Fibroblast of lung (primary cell): ENCODE measurements around the gene EPHA10. TPM values are rescaled to one million over a fixed set of nuclear protein-coding genes. Genes with fewer than 3 reads are reported as not detected.

Source experiments
- DNase-seq, 2 donors: peaks; one replicate each; pipeline versions ENCODE4 v3.0.0 to v3.0.0-alpha.2; 2010; ENCODE audit warnings: low read depth in 2 of 2
- H2AFZ ChIP-seq: 2 replicates; pipeline ENCODE4 v1.5.1; 2012; ENCODE audit warnings: low read length, control low read depth, inconsistent platforms
- H3K27ac ChIP-seq: 2 replicates; pipeline ENCODE4 v1.5.1; 2011; ENCODE audit warnings: low read length, control low read depth; ENCODE audit not compliant: insufficient read depth
- H3K27me3 ChIP-seq: 2 replicates; pipeline ENCODE4 v1.5.1; 2011; ENCODE audit warnings: mild to moderate bottlenecking, low read length; ENCODE audit not compliant: control insufficient read depth, insufficient read depth
- H3K36me3 ChIP-seq: 2 replicates; pipeline ENCODE4 v1.5.1; 2011; ENCODE audit warnings: low read length; ENCODE audit not compliant: control insufficient read depth, insufficient read depth
- H3K4me1 ChIP-seq: 2 replicates; pipeline ENCODE4 v1.5.1; 2011; ENCODE audit warnings: low read length; ENCODE audit not compliant: control insufficient read depth, insufficient read depth; ENCODE audit errors: extremely low read depth
- H3K4me2 ChIP-seq: 2 replicates; pipeline ENCODE4 v1.5.1; 2011; ENCODE audit warnings: low read length, control low read depth; ENCODE audit not compliant: insufficient read depth; ENCODE audit errors: extremely low read depth
- H3K4me3 ChIP-seq, 4 experiments: fragments of 200-600 bp in 1 of 4; sonication (generic) in 1 of 4; replicated peaks in 1 of 4; 2 replicates each; pipeline ENCODE4 v1.5.1; 2011 to 2016; ENCODE audit warnings: low read length in 4 of 4, low read depth in 3 of 4, mild to moderate bottlenecking in 3 of 4, control low read depth in 2 of 4, inconsistent platforms in 1 of 4, mixed read lengths in 1 of 4; ENCODE audit not compliant: insufficient read depth in 1 of 4; ENCODE audit errors: control extremely low read depth in 1 of 4
- H3K79me2 ChIP-seq: 2 replicates; pipeline ENCODE4 v1.5.1; 2012; ENCODE audit warnings: mild to moderate bottlenecking, low read length, inconsistent platforms; ENCODE audit not compliant: control insufficient read depth, insufficient read depth
- H3K9ac ChIP-seq: 2 replicates; pipeline ENCODE4 v1.5.1; 2011; ENCODE audit warnings: mild to moderate bottlenecking, low read length, control low read depth; ENCODE audit not compliant: insufficient read depth
- H3K9me3 ChIP-seq: 2 replicates; pipeline ENCODE4 v1.5.1; 2012; ENCODE audit warnings: low read depth, low read length; ENCODE audit not compliant: control insufficient read depth, insufficient read depth
- H4K20me1 ChIP-seq: 2 replicates; pipeline ENCODE4 v1.5.1; 2011; ENCODE audit warnings: low read length; ENCODE audit not compliant: control insufficient read depth, insufficient read depth; ENCODE audit errors: extremely low read depth
- CTCF ChIP-seq, 2 donors: IDR thresholded peaks in 1 of 2; conservative IDR thresholded peaks in 1 of 2; 1 replicate in 1 of 2; 2 replicates in 1 of 2; pipeline ENCODE4 v1.5.1; 2011 to 2012; ENCODE audit warnings: low read length in 2 of 2, control low read depth in 1 of 2, inconsistent platforms in 1 of 2, low read depth in 1 of 2, mild to moderate bottlenecking in 1 of 2
- EZH2 ChIP-seq: IDR thresholded peaks from 2 replicates; pipeline ENCODE4 v1.5.1; 2012; ENCODE audit warnings: low read length, control low read depth, mild to moderate bottlenecking; ENCODE audit errors: missing control alignments
- polyA plus RNA-seq, 2 donors: library from polyadenylated mRNA; depleted of rRNA in 1 of 2; stranded (reverse) in 1 of 2; unstranded in 1 of 2; fragments of >200 nt; gene quantifications; 2 replicates each; pipeline ENCODE4 v1.2.1, GENCODE V29; 2011 to 2012; ENCODE audit warnings: missing spikeins in 1 of 2
- total RNA-seq: library from RNA; depleted of rRNA; stranded (reverse); fragments of >200 nt; gene quantifications from 2 replicates; pipeline ENCODE4 v1.2.1, GENCODE V29; 2014

Gene EPHA10
- total and polyA plus RNA-seq, 2 donors (not counting 1 experiment from before 2014, with no cell fraction given), result under 0.01 TPM; not detected in 1

- Histone ChIP-seq H3K27ac (no peak overlapping the region), H3K27me3 (peaks cover 14% of the 10 kb centered on the region), H3K79me2 (no peaks in the 10 kb centered on the region), H2AFZ (no peak overlapping the region), H3K4me3 (no peak overlapping the region), H4K20me1 (no peaks in the 10 kb centered on the region), H3K9me3 (no peaks in the 10 kb centered on the region), H3K4me1 (no peaks in the 10 kb centered on the region), H3K4me2 (no peak overlapping the region), H3K9ac (no peak overlapping the region), H3K36me3 (no peaks in the 10 kb centered on the region)
- DNase-seq, result no peak
- no peak for TF ChIP-seq EZH2
- TF ChIP-seq CTCF (conservative IDR thresholded peaks at IDR 0.05 in 1 of 2, IDR thresholded peaks at IDR 0.05 in 1 of 2; ENCODE audit: low read depth in 1 of 2, low read length in 2 of 2), result no peak
Observed at GRCh38 chr1:37730376-37730775, 34.5 kb downstream of the EPHA10 start.

GRCh38 chr1:37728416-37728815, 36.5 kb downstream of the EPHA10 start:
- no peaks in the 10 kb centered on the region for H4K20me1 ChIP-seq
- H3K36me3 ChIP-seq, result no peaks in the 10 kb centered on the region
- H3K4me1 ChIP-seq, result no peaks in the 10 kb centered on the region
- no peak overlapping the region for H2AFZ ChIP-seq
- no peaks in the 10 kb centered on the region for H3K9me3 ChIP-seq
- H3K4me3 ChIP-seq, result no peak overlapping the region
- no peak overlapping the region for H3K27ac ChIP-seq
- DNase-seq, result no peak
- no peak overlapping the region for H3K4me2 ChIP-seq
- peaks cover 6% of the 10 kb centered on the region for H3K27me3 ChIP-seq
- no peak overlapping the region for H3K9ac ChIP-seq
- no peaks in the 10 kb centered on the region for H3K79me2 ChIP-seq
- TF ChIP-seq CTCF (conservative IDR thresholded peaks at IDR 0.05 in 1 of 2, IDR thresholded peaks at IDR 0.05 in 1 of 2; ENCODE audit: low read depth in 1 of 2, low read length in 2 of 2) (no peak), EZH2 (no peak)

- Histone ChIP-seq H3K79me2 (no peaks in the 10 kb centered on the region), H3K4me3 (no peak overlapping the region), H3K27ac (no peak overlapping the region), H3K36me3 (no peaks in the 10 kb centered on the region), H3K9ac (no peak overlapping the region), H3K9me3 (no peaks in the 10 kb centered on the region), H2AFZ (no peak overlapping the region), H3K4me2 (no peak overlapping the region), H3K27me3 (peaks cover 5% of the 10 kb centered on the region), H3K4me1 (no peaks in the 10 kb centered on the region), H4K20me1 (no peaks in the 10 kb centered on the region)
- no peak for DNase-seq
- TF ChIP-seq CTCF (conservative IDR thresholded peaks at IDR 0.05 in 1 of 2, IDR thresholded peaks at IDR 0.05 in 1 of 2; ENCODE audit: low read depth in 1 of 2, low read length in 2 of 2) (no peak), EZH2 (no peak)
Observed at GRCh38 chr1:37726751-37727585, 38.0 kb downstream of the EPHA10 start.
